B cell (primary cell): ENCODE data around the gene IFIT2.

Experiments
- EZH2 ChIP-seq: IDR thresholded peaks from 2 replicates; pipeline ENCODE4 v1.6.1; 2012; ENCODE audit warnings: borderline replicate concordance, low read depth, mild to moderate bottlenecking, moderate library complexity, low read length; ENCODE audit not compliant: insufficient read depth, poor library complexity, severe bottlenecking
- TF ChIP-seq, protein P1 (sequence below): fragments of 200-600 bp; IDR thresholded peaks from one replicate; pipeline ENCODE4 v1.8.0; 2022; ENCODE audit warnings: antibody characterized with exemption, mild to moderate bottlenecking

DNA sequence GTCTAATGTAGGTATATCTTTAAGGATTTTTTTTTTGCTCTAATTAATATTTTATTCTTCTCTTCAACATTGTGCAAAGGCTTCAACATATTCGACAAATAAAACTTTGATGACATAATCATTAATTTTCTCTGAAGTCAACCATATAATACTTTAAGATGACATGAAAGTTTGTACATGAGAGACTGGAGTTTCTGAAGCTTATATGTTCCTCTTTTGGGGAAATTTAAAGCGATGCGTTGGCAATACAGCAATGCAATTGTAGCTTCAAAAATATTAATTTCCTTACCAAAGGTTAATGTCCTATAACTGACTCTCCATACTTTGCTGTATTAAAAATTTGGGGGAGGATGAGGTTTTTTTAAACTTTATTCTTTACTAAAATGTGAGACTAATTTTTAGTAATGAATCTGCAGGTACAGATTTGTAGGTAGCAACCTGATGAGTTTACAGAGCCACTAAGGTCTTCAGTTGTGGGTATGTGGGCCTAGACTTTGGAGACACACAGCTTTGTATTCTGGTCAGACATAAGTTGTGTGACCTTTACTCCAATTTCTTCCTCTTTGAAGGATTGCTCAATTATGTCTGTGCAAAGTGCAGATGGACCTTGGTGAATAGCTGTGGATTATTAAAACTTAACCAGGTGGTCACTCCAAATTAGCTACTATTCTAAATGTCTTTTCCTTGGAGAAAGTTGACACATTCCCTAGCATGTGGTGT, 32.3 kb upstream of the IFIT2 start:
- TF ChIP-seq, protein P1, sequence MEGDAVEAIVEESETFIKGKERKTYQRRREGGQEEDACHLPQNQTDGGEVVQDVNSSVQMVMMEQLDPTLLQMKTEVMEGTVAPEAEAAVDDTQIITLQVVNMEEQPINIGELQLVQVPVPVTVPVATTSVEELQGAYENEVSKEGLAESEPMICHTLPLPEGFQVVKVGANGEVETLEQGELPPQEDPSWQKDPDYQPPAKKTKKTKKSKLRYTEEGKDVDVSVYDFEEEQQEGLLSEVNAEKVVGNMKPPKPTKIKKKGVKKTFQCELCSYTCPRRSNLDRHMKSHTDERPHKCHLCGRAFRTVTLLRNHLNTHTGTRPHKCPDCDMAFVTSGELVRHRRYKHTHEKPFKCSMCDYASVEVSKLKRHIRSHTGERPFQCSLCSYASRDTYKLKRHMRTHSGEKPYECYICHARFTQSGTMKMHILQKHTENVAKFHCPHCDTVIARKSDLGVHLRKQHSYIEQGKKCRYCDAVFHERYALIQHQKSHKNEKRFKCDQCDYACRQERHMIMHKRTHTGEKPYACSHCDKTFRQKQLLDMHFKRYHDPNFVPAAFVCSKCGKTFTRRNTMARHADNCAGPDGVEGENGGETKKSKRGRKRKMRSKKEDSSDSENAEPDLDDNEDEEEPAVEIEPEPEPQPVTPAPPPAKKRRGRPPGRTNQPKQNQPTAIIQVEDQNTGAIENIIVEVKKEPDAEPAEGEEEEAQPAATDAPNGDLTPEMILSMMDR, result no peak
- TF ChIP-seq EZH2, result no peak
